Stimulated activated CD8-positive, alpha-beta memory T cell treated with anti-CD3 and anti-CD28 coated beads, Interleukin-7, amount 100 ng/mL, for 48 hours (primary cell): ENCODE measurements around the gene C6orf15.
A peak's percentile ranks its signal among the peaks of the same experiment; 100 is the strongest.

ENCODE experiments used
- DNase-seq, 2 donors: peaks; one replicate each; pipeline ENCODE4 v3.0.0-alpha.2; 2020; ENCODE audit warnings: low read depth in 1 of 2; ENCODE audit errors: extremely low read depth in 1 of 2

C6orf15 gene

DNA sequence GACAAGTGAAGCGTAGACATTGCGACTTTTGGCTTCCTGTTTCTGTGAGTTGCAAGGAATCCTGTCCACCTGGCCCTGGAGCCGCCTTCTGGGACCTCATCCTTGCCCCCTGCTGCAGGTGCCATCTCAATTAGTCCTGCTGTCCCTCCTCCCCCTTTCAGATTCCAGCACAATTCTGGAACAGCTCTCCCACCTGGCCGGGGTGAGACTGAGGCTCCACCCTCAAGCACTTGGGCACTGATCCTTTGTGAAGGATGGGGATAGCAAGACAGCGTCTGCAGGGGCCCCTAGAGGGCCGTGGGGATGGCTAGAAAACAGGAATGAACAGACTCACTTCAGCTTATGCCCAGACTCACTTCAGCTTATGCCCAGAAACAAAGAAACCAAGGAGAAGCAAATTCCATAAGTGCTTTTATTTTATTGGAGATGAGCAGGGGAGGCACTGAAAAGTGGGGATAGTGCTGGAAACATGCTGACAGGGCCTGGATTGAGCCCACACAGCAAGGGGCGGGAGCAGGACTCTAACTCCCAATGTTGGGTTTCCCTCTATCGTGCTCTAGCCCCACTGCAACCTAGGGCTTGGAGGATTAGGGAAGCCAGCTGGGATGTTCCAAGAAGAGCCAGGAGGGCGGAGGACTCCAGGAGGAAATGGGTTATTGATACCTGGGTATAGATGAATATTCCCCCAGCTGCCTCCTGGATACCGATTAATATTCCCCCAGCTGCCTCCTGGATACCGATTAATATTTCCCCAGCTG is 1.4 kb downstream of the C6orf15 start:
- DNase-seq, result no peak

DNA sequence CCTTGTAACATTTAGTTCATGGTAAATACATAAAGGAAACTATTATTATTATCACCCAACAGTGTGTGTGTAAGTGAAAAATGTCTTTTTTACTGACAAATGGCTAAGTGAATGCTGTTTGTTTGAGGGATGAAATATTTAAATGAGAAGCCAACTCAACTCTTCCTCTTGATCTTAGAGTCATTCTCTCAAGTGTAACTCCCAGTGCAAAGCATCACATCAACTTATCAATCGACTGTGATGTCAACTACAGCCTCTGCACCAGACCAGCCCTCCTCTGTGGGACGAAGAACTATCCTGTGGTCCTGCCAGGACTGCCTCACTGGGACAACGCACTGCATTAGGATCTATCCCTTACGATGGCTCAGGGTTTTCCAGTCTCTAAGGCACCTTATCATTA is 5.3 kb downstream of the C6orf15 start:
- DNase-seq, result no peak

DNA sequence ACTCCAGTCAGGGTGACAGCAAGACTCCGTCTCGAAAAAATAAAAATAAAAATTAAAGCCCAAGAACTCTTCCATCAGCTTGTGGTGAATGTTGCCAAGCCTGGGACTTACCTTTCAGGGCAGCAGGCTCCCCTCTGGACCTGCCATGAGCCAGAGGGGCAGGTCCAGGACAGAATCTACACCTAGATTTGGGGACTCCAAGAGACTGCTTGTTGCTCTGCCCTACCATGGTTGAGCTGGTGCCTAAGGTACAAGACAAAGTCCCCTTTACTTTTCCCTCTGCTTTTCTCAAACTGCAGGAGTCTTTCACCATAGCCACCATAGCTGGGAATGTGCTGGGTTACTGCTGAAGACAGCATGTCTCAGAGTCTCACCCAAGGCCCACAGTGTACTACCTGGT is 9.2 kb downstream of the C6orf15 start:
- DNase-seq, result no peak

DNA sequence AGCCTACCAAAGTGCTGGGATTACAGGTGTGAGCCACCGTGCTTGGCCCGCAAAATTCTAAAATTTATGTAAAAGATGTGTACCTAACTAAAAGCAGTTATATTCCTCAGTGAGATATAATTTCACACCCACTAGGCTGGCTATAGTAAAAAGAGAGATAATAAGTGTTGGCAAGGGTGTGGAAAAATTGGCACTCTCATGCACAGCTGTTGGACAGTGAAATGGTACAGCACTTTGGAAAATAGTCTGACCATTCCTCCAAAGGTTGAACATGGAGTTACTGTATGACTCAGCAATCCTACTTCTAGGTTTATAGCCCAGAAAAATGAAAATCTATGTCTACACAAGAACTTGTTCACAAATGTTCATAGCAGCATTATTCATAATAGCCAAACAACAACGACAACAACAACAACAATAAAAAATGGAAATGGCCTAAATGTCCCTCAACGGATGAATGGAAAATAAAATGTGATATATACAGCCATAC is 13.9 kb downstream of the C6orf15 start:
- DNase-seq, result no peak

DNA sequence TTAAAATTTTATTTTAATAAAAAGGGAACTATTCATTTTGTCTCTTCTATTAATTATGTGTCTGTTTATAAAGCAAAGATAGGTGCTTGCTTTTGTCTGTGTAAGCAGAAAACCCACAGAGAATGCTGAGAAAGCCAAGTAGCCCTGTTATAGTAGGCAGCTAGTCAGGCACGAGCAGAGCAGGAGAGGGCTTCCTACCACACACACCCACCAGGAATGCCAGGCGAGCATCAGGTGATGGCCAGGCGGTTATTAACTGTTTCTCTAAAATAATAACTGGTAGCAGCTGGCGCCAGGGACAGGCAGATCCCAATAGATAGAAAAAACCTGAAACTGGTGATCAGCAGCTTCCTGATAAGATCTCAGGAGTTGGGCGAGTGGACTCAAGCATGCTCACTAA is 15.7 kb downstream of the C6orf15 start:
- DNase-seq, result no peak

DNA sequence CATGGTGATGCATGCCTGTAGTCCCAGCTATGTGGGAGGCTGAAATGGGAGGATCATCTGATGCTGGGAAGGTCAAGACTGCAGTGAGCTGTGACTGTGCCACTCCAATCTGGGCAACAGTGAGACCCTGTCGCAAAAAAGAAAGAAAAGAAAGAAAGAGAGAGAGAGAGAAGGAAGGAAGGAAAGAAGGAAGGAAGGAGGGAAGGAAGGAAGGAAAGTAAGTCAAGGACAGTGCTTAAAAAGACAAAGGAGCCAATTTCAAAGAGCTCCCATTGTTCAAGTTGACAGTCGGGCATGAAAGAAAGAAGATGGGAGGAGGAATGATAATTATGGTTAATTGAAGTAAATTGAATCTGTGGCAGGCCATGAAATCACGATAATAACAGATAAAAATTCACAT is 16.2 kb downstream of the C6orf15 start:
- no peak for DNase-seq

DNA sequence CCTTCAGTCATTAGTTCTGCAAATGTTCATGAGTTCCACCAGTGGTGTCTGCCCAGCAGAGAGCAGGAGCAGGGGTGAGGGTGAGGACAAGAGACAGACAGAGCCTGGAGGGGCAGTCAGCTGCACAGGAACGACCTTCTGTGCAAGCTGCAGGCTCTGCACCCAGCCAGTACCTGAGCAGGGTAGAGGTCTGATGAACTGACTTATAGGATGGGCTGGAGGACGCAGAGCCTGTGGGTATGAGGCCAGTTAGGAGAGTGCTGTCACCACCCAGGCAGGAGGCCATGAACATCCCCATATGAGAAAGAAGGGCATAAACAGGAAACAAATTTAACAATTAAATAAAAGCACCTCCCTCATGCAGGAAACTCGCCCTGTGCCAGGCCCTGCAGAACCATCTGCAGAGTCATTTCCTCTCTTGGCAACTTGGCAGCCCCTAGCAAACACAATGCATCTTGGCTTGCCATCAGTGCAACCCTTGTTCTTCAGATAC is 17.9 kb downstream of the C6orf15 start:
- no peak for DNase-seq

DNA sequence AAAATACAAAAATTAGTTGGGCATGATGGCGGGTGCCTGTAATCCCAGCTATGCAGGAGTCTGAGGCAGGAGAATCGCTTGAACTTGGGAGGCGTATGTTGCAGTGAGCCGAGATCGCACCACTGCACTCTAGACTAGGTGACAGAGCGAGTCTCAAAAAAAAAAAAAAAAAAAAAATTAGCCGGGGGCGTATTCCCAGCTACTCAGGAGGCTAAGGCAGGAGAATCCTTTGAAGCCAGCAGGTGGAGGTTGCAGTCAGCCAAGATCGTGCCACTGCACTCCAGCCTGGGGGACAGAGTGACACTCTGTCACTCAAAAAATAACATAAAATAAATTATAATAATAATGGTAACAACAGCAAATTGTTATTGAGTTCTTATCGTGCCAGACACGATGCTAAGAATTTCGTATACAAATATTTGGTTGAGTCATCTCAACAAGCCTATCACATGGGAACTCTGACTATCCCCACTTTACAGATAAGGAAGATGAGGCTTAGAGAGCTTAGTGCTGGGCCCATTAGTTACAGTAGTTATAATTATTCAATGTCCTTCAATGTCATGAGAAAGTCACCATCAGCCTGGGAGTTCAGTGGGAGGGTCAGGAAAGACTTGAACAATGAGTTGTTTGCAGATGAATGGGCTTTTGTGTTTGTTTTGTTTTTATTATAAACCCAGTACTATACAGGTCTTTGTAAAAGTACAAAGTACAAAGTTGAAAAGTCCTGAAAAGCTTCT is 19.4 kb downstream of the C6orf15 start:
- no peak for DNase-seq

DNA sequence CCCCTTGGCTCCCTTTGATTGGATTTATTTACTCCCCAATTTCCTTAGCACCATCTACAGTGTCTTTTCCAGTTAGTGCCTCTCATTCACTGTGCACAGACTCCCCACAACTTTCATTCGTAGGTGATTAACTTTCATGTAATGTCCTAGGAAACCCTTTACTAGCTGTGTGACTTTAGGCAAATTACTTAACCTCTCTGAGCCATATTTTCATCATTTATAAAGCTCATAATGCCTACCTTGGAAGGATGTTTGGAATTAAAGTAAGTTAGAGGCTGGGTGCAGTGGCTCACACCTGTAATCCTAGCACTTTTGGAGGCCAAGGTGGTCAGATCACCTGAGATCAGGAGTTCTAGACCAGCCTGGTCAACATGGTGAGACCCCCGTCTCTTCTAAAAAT is 20.1 kb downstream of the C6orf15 start:
- DNase-seq, result no peak

DNA sequence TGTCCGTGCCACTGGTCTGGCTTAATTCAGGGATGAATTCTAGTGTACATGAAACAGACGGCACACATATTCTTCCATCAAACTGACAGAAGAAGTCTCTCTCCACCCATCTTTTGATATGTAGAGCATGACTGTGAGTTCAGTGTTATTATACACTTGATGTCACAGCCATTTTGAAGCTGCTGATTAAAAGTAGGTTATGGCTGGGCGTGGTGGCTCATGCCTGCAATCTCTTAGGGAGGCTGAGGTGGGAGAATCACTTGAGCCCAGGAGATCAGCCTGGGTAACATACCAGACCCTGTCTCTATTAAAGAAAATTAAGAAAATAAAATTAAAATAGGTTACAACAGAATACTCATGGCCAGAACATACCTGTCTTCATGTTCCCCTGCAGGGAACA is 20.7 kb downstream of the C6orf15 start:
- DNase-seq, result no peak

DNA sequence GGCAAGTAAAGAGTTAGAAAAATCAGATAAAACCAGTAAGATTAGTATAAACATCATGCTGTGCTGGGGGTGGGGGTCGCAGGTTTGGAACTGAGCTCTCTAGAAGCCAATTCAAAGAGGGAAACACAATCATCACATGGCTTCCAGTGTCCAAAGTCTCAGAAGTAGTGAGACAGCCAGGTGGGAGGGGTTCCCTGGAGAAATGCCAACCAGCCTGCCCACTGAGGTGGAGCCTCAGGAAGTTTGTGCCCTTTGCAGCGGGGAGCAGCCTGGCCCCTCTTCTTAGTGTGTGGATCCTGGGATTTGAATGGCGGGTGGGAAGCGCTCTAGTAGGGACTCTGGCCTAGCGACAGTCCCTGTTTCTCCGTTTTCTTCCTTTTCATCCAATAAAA is 21.4 kb downstream of the C6orf15 start:
- no peak for DNase-seq

DNA sequence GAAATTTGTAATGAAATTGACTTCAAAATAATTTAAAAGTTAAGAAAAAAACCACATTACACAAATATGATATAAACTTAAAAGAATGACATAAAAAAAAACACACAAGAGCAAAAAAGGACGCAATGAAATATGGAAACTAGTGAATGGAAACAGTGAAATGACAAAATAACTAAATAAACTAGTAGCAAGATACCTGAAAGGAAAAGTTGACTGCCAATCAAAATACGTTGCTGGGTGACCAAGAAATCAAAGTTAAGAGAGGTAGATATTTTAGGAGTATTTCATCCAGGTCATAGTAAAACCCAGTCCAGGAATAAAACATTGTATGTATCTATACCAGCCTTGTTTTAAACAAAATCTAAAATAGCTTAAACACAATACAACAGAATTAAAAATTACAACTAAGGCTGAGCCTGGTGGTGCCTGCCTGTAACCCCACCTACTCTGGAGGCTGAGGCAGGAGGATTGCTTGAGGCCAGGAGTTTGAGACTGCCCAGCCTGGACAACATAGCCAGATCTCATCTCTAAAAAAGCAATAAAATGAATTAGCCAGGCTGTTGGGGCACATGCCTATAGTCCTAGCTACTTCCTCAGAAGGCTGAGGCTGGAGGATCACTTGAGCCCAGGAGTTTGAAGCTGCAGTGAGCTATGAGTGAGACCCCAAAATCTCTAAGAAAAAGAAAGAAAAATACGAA is 22.0 kb downstream of the C6orf15 start:
- DNase-seq, result no peak

DNA sequence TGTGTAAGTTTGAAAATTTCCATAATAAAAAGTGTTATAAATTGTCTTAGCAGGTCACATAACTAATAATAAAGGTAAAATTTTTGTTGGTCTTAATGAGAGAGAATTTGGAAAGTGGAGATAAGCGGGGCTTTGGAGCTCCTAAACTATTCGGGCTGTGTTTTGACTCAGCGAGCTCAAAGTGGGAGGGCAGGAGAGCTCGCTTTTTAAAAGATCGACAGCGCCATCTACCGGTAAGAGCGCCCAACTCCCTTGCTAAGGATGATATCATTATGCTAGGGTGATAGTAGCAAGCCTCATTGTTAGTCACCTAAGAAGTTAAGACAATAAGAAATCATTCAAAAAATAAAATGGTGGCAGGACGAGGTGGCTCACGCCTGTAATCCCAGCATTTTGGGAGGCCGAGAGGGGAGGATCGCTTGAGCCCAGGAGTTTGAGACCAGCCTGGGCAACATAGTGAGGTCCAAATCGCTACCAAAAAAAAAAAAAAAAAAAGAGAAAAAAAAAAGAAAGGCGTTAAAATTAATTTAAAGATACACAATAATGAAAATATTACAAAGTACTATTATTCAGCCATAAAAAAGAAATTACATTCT is 24.8 kb downstream of the C6orf15 start:
- peak; percentile 52 to 84 for DNase-seq

DNA sequence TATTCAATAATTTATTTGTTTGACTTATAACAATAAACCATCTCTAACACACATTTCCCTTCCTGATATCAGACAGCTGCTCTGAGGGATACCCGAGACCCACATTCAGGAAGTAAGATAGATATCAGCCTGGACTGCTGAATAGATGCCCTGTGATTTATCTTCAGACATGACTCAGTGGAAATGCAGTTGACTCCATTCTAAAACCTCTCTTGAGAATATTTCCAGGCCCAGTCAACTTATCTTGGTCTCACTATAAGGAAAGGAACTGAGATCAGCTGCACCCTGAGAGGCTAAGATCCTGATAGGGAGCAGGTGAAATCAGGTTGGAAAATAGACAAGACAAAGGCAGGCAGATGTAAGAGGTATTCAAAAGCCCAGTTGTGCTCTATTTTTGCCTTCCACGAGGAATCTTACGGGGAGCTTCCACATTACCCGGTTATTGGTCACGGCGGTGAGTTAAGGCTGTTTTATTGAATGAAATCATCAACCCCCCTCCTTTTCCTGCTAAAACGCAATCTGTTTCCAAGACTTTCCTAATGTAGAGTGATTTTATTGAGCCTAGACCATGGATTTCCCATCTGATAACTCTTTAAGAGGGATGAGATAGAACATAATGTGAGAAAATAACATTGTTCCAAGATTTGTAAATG is 25.5 kb downstream of the C6orf15 start:
- DNase-seq, result no peak

DNA sequence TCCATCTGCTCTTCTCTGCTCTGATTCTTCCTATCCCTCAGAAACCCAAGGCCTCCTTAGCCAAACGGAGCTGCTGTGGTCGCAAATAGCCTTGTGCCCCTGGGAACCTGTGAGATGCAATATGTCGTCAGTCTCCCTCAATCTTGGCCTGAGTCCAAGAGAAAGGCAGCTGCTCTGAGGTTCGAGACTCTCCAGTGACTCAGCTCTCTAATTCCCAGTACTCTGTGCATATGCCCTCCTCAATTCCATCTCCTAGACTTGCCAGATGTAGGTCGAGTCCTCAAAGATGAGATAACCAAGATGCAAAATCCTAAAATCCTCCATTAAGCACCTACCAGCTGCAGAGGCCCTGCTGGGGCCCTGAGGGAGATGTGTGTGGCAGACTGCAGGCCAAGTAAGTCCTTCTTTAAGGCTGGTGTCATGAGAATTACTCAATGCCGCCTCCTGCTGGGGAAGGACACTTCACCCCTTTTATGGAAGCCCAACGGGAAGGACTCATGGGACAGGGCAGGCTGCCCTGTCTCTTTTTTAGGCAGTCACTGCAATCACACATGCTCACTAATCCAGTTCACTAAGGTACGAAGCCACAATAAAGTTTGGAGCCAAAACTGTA is 28.5 kb downstream of the C6orf15 start:
- DNase-seq, result peak in 1 of 2 donors; percentile 21

DNA sequence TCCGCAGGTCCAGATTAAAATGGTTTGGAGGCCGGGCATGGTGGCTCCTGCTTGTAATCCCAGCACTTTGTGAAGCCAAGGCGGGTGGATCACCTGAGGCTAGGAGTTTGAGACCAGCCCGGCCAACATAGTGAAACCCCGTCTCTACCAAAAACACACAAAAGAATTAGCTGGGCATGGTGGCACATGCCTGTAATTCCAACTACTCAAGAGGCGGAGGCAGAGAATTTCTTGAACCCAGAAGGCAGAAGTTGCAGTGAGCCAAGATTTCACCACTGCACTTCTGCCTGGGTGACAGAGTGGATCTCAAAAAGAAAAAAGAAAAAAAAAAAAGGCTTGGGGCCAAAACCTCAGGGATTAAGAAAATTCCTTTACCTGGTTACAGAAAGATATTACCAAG is 30.5 kb downstream of the C6orf15 start:
- no peak for DNase-seq

DNA sequence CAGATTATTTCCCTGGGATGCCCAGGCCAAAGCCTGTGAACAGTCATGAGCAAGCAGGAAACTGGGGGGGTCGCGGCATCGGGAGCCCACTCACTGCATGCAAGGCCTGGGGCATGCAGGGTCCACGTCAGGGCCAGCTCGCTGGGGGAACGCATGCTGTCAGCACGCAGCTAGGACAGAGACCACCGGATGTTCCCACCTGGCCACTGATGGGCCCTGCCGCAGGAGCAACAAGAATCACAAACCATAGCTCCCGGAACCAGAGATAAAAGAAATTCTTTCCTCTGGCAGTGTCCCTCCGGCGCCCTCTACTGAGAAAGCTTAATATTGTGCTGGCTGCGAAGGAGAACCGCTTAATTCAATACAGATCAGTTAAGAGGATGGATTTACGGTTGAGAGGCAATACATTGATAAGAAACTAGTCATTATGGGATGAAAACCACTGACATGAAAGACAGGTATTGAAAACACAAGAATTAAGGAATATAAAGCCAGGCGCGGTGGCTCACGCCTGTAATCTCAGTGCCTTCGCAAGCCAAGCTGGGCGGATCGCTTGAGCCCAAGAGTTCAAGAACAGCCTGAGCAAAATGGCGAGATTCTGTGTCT is 32.6 kb downstream of the C6orf15 start:
- peak; percentile 21 to 38 for DNase-seq

DNA sequence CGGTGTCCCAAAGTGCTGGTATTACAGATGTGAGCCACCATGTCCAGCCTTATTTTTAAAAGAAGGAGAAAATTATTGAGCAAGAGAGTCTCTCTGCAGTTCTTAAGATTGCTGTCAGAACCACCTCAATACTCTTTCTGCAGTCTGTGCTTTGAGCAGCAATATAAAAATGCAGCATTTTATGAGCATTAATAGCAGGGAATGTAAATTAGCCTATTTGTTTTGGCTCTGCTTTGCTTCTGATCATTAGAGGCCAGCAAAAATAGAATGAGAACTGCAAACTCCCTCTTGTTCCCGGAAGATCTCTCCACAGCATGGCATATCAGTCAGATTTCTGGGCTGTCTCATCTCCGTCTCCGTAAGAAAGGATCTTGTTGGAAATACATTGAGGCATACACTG is 35.8 kb downstream of the C6orf15 start:
- DNase-seq, result no peak

DNA sequence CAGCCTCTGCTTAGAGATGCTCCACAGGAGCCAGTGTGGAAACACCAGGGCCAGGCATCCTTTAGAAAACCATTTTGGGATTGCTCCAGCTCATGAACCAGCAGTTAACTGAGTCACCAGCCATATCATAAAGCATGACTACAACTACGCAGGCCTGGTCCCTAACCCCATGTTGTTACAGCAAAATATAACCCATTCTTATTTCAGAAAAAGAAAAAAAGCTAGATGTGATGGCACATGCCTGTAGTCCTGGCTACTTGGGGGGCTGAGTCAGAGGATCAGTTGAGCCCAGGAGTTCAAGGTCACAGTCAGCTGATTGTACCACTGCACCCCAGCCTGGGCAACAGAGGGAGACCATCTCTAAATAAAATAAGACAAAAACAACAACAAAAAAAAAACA is 36.8 kb downstream of the C6orf15 start:
- DNase-seq, result no peak

DNA sequence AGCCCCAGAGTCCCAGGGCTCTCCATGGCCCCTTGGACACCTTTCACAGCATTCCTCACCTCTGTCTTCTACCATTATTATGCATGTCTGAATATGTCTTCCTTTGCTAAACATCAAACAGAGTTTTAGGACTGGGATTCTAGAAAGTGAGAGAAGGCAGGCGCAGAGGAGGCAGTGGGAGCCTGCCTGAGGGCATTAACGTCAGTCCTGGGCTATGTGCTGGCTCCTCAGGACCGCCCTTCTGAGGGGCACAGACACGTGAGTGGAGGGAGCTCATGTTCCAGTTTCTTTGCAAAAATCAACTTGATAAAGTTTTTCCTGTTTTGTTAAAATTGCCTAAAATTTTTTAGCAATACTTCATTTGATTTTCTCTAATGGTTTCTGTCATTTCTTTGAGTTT is 38.0 kb downstream of the C6orf15 start:
- no peak for DNase-seq
